Astrocyte of the spinal cord (primary cell): ENCODE results near the gene TMEM100.

ENCODE experiments used
- DNase-seq: peaks from one replicate; pipeline ENCODE4 v3.0.0; 2011; ENCODE audit warnings: low read depth, low spot score
- H3K4me3 ChIP-seq: 2 replicates; pipeline ENCODE4 v1.5.1; 2011; ENCODE audit warnings: low read depth, mild to moderate bottlenecking, low read length, moderate library complexity
- in situ Hi-C: cut with HindIII; loops from 2 replicates; pipeline ENCODE4 v1.10.0; 2017; ENCODE audit warnings: low sequenced_read_pairs
- TF ChIP-seq, protein P1 (sequence below): IDR thresholded peaks from 2 replicates; pipeline ENCODE4 v1.5.1; 2012; ENCODE audit warnings: low read depth, mild to moderate bottlenecking, low read length, inconsistent platforms

The TMEM100 gene

DNA sequence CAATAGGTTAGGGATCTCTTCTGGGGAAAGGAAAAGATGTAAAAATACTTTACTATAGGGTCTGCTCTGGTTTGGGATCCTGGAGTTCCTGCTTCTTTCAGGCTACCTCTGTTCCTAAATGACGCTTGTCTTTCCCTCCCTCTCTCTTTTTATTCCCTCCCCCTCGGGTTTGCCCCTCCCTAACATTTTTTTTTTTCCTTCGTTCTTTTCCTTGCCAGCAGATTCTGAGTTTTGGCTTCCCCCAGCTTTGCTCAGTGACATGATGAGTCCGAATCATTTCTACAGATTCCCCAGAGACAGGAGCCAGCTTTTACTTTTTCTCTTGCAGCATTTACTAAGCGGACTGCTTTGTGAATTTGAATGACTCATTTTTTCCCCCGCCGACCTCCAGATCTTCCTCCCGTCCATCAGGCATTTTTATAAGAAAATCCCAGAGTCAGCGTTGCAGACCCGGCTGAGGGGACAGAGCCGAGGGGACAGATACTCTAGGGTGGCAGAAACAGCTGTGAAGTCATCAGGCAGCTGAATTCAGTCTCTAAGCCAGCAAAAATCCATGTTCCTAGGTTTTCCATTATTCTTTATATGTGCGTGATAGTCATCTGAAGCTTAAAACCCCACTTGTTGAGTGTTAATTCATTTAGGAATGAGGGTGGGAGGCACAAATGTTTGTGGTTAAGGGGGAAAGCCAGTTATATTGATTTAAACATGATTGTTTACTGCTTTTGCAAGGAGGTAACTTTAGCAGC is at the start of gene TMEM100:
TMEM100 (minus strand) TSS at position 123 of the 746 bp plus-strand sequence. CDS start 1,794 bp downstream, outside the sequence.
- in situ Hi-C loops, result no loop called here
- TF ChIP-seq, protein P1, sequence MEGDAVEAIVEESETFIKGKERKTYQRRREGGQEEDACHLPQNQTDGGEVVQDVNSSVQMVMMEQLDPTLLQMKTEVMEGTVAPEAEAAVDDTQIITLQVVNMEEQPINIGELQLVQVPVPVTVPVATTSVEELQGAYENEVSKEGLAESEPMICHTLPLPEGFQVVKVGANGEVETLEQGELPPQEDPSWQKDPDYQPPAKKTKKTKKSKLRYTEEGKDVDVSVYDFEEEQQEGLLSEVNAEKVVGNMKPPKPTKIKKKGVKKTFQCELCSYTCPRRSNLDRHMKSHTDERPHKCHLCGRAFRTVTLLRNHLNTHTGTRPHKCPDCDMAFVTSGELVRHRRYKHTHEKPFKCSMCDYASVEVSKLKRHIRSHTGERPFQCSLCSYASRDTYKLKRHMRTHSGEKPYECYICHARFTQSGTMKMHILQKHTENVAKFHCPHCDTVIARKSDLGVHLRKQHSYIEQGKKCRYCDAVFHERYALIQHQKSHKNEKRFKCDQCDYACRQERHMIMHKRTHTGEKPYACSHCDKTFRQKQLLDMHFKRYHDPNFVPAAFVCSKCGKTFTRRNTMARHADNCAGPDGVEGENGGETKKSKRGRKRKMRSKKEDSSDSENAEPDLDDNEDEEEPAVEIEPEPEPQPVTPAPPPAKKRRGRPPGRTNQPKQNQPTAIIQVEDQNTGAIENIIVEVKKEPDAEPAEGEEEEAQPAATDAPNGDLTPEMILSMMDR, result no peak
- peak within 1 kb of the TSS; percentile 35 for H3K4me3 ChIP-seq
- peak; percentile 84 for DNase-seq

- no peak overlapping the region for H3K4me3 ChIP-seq
- in situ Hi-C loops, result no loop called here
- TF ChIP-seq, protein P1, result no peak
- DNase-seq, result no peak
These were observed 49.4 kb upstream of the TMEM100 start for GRCh38 chr17:55772086-55772485.

DNA sequence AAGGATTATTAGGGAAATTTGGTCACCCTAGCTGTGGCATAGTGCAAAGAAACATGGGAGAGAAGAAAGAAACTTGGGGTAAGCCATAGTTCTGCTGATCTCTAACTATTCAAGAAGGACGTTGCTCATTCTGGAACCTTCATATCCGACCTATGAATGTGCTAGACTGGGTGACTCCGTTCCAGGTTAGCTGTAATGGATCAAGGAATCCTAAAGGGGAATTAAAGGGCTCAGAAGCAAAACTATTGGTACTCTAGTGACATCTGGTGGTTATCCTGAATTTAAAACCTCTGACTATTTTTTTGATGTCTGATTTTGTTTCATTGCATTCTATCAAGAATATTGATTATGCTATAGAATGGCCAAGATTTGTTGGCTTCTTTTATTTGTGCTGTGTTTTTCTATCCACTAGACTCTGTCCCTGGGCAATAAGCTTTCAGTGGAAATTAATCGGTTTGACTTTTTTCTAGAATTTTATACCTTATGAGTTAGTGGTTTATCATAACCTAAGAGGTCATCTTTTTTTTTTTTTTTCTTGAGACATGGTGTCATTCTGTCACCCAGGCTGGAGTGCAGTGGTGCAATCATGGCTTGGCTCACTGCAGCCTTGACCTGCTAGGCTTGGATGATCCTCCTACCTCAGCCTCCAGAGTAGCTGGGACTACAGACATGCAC is 47.7 kb upstream of the TMEM100 start:
- in situ Hi-C loops, result no loop called here
- TF ChIP-seq, protein P1, result peak; percentile 29
- H3K4me3 ChIP-seq, result no peak overlapping the region
- DNase-seq, result peak; percentile 62

- TF ChIP-seq, protein P1, result no peak
- in situ Hi-C loops, result no loop called here
- peak; percentile 47 for DNase-seq
- H3K4me3 ChIP-seq, result no peak overlapping the region
These were observed 46.9 kb upstream of the TMEM100 start for GRCh38 chr17:55769625-55770000.

GRCh38 chr17:55768936-55769624 is 46.4 kb upstream of the TMEM100 start:
- H3K4me3 ChIP-seq, result no peak overlapping the region
- no peak for DNase-seq
- in situ Hi-C loops, result no loop called here
- TF ChIP-seq, protein P1, result no peak

DNA sequence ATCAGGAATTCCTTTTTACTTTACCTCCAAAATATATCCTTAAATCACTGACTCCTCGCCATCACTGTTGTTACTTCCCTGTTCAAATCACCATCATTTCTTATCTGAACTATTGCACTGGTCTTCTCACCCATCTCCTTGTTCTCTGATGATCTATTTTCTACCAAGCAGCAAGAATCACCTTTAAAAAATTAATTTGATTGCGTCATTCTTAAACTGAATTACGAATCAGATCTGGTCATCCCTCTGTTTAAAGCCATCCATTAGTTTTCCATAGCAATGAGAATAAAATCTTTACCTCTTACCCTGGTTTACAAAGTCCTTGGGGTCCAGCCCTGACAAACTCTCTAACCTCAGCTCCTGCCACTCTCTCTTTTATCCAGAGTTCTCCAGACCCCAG is 42.8 kb upstream of the TMEM100 start:
- no peak overlapping the region for H3K4me3 ChIP-seq

More for the DNA sequence above, 42.8 kb upstream of the TMEM100 start:
- TF ChIP-seq, protein P1, result no peak
- in situ Hi-C loops, result no loop called here
- no peak for DNase-seq
